Stimulated activated CD8-positive, alpha-beta memory T cell treated with anti-CD3 and anti-CD28 coated beads, Interleukin-4, amount 100 ng/mL, for 4 hours (primary cell): ENCODE measurements around the gene MEX3D.
A peak's percentile ranks its signal among the peaks of the same experiment; 100 is the strongest.

Experiments
- DNase-seq, 2 donors: peaks; one replicate each; pipeline ENCODE4 v3.0.0-alpha.2; 2020; ENCODE audit warnings: low read depth in 2 of 2, low spot score in 1 of 2

Gene MEX3D

DNA sequence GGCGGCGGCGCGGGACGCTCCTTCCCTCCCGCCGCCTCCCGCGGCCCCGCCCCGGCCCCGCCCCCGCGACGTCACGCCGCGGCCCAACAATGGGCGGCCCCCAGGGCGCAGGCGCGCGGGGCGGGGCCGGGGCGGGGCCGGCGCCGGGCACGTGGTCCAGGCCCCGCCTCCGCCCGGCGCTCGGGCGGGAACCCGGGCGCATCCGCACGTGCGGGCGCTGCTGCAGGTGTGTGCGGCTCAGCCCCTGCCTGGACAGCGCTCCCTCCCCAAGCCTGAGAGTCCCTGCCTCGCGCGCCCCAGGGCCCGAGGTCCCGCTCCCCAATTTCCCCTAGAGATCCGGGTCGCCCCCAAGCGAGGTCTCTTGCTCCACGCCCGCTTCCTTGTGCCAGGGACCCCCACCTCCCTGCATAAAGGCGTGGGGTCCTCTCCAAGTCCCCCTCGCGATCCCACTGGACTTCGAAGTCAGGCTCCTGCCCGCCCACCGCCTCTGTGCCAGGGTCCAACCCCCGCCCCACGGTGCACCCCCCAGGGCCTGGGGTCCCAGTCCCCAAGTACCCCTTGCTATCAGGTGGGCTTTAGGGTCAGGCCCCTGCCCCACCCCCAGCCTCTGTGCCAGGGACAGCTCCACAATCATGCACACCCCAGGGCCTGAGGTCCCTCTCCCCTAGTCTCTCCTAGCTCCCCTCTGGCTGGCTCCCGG lies at the start of gene MEX3D:
MEX3D (minus strand) TSS at position 6 of the 700 bp plus-strand sequence. CDS start 267 bp downstream, outside the sequence.
- DNase-seq = peak; percentile 51 to 61

DNA sequence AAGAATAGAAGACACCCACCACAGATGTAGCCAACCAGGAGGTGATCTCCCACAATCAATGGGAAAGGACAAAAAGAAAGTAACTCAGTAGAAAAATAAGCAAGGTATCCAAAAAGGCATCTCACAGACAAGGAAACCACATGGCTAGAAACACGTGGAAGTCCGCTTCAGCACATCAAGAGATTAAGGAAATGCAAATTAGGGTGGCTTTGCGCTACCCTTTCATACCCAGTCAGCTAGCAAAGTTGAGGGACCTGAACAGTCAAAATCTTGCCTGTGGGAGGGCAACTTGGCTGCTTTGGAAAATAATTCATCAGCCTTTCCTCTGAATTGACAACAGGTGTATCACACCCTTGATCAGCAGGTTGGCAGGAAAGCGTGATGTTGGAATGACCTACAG lies 48.8 kb upstream of the MEX3D start:
- no peak for DNase-seq

- no peak for DNase-seq
These were observed 48.3 kb upstream of the MEX3D start for GRCh38 chr19:1616396-1616795.

DNA sequence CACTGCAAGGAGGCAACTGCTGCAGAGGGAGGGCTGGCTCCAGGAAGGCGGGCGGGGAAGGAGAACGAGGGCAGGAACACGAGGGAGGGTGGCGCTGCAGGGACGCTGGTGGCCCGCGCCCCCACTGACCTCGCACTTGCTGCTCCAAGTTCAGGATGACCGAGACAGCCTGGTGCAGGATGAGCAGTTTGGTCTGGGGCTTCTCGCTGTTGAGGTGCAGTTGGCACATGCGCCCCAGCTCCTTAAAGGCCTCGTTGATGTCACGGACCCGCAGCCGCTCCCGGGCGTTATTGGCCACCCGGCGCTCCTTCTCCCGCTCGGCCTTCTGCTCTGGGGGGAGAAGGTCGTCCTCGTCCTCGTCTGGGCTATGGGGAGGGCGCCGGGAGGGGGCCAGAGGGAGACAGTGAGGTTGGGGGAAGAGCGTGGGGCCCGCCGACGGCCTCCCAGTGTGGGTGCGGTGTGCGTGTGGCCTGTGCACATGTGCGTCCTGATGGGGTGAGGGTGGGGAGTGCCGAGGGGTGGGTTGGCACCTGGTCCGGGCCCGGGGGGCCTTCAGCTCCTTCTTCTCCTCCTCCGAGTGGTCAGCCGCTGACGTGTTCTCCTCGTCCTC lies 47.1 kb upstream of the MEX3D start:
- DNase-seq = no peak

GRCh38 chr19:1613808-1614570 lies 45.9 kb upstream of the MEX3D start:
- DNase-seq = no peak

GRCh38 chr19:1613146-1613545 lies 45.0 kb upstream of the MEX3D start:
- DNase-seq = no peak

- no peak for DNase-seq
These were observed 44.3 kb upstream of the MEX3D start for GRCh38 chr19:1612114-1613086.

- DNase-seq = no peak
These were observed 43.2 kb upstream of the MEX3D start for GRCh38 chr19:1611353-1611752.

DNA sequence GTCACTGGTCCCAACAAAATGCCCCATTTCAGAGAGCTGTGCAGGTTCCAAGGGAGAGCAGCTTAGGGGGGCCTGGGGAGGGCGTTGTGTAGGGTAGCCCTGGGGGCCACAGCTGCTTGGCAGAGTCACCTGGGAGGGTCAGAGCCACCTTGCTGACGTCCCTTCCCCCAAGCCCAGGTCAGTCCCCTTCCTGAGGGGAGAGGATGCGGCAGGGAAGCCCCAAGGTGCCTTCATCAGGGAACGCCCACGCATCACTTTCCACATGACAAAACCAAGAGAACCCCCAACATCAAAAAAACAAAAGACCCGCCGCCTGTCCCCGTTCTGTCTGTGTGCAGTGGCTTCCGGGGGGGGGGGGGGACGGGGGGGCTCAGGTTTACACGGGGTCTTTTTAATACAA lies 42.5 kb upstream of the MEX3D start:
- DNase-seq = peak in 1 of 2 donors; percentile 14

- DNase-seq = no peak
These were observed 41.8 kb upstream of the MEX3D start for GRCh38 chr19:1609680-1610474.

- DNase-seq = no peak
These were observed 40.9 kb upstream of the MEX3D start for GRCh38 chr19:1609103-1609396.

DNA sequence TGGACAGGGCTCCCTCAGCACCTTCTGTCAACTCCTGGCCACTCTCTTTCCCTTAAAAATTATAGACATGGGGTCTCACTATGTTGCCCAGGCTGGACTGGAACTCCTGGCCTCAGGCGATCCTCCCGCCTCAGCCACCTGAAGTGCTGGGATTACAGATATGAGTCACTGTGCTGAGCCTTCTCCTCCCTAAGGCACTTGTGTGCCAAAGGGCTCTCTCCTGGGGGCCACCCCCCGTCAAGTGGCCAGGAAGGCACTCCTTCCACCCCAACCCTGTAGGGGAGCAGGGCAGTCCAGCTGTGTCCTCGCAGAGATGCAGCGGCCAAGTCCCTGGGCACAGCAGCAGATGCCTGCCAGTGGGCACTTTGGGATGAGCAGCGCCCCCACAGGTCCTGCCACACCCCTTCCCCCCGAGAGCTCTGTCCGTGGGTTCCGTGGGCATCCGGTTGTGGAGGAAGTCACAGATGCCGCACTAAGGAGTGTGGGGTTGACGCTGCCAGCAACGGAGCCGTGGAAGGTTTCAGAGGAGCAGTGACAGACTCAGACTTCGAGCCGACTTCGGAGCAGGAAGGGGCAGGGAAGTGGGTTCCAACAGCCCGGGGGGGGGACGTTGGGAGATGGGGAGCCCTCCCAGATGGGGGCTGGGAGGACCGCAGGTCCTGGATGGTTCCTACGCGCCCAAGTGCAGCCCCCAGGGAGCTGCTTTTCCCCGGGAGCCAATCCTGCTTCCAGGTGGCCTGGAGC lies 40.4 kb upstream of the MEX3D start:
- no peak for DNase-seq

- no peak for DNase-seq
These were observed 38.1 kb upstream of the MEX3D start for GRCh38 chr19:1606138-1606651.

- peak; percentile 81 to 91 for DNase-seq
These were observed 37.4 kb upstream of the MEX3D start, which contains the start of gene UQCR11 for GRCh38 chr19:1605236-1606137. Gene UQCR11 (minus strand): TSS chr19:1605462. CDS start chr19:1605409, 53 bp downstream.

- DNase-seq = no peak
These were observed 34.1 kb upstream of the MEX3D start for GRCh38 chr19:1602091-1602707.

GRCh38 chr19:1601613-1602064 lies 33.5 kb upstream of the MEX3D start:
- no peak for DNase-seq

GRCh38 chr19:1599460-1599846 lies 31.3 kb upstream of the MEX3D start:
- DNase-seq = no peak
